SK-N-MC (cell line): Measurements from ENCODE around the gene C9orf50.

Source experiments
- EZH2 ChIP-seq: fragments of 200-600 bp; sonication (generic); IDR thresholded peaks from one replicate; pipeline ENCODE4 v1.6.1; 2017; ENCODE audit warnings: antibody characterized with exemption
- POLR2AphosphoS5 ChIP-seq: IDR thresholded peaks from 2 replicates; pipeline ENCODE4 v1.6.1; 2012; ENCODE audit warnings: mild to moderate bottlenecking, low read depth, low read length, borderline replicate concordance

- TF ChIP-seq EZH2 (no peak), POLR2AphosphoS5 (no peak)
Observed at GRCh38 chr9:129607027-129607387, 13.9 kb downstream of the C9orf50 start.
